Measurements from ENCODE around the gene ETS1.

DNA sequence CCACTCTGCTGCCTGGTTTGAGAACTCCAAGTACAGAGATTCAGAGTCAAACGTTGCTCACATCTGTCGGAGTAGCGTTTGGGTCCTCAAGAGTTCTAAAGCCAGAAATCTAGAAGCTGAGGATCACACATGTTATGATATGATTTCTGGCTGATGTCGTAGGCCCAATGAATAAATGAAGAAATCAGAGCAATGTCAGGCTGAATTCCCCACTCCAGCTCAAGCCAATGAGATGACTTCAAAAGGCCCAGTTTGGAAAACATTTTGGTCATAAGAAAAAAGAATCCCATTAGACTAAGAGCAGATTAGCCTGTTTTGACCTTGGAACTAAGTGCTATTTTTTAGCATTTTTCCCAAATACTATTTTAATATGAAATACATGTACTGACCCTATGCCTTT is 106.7 kb downstream of the ETS1 start:
- TF ChIP-seq, protein P1, sequence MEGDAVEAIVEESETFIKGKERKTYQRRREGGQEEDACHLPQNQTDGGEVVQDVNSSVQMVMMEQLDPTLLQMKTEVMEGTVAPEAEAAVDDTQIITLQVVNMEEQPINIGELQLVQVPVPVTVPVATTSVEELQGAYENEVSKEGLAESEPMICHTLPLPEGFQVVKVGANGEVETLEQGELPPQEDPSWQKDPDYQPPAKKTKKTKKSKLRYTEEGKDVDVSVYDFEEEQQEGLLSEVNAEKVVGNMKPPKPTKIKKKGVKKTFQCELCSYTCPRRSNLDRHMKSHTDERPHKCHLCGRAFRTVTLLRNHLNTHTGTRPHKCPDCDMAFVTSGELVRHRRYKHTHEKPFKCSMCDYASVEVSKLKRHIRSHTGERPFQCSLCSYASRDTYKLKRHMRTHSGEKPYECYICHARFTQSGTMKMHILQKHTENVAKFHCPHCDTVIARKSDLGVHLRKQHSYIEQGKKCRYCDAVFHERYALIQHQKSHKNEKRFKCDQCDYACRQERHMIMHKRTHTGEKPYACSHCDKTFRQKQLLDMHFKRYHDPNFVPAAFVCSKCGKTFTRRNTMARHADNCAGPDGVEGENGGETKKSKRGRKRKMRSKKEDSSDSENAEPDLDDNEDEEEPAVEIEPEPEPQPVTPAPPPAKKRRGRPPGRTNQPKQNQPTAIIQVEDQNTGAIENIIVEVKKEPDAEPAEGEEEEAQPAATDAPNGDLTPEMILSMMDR (tag by site-specific recombination; IDR thresholded peaks at IDR 0.05), result no peak
- TF ChIP-seq ZNF837 (tag by site-specific recombination; IDR thresholded peaks at IDR 0.05) (no peak), ZNF274 (IDR thresholded peaks at IDR 0.05; ENCODE audit: low read length) (no peak), ZNF274 (tag by site-specific recombination; IDR thresholded peaks at IDR 0.05; ENCODE audit: borderline replicate concordance) (no peak)

All from HEK293 (cell line).